ENCODE results near the gene SIPA1L3.

SIPA1L3 gene

GRCh38 chr19:38168637-38169036, 261.6 kb downstream of the SIPA1L3 start:
- DNase-seq (ENCODE audit: insufficient read length, low spot score) (no peak), FAIRE-seq (no peak)
- TF ChIP-seq CTCF (IDR thresholded peaks at IDR 0.05; ENCODE audit: insufficient read depth, missing control alignments): no peak

- FAIRE-seq: no peak
- no peak for TF ChIP-seq CTCF (IDR thresholded peaks at IDR 0.05; ENCODE audit: insufficient read depth, missing control alignments)
- DNase-seq (ENCODE audit: insufficient read length, low spot score): no peak
These were observed 263.3 kb downstream of the SIPA1L3 start for GRCh38 chr19:38170334-38170733.

GRCh38 chr19:38172001-38172400, 265.0 kb downstream of the SIPA1L3 start:
- no peak for TF ChIP-seq CTCF (IDR thresholded peaks at IDR 0.05; ENCODE audit: insufficient read depth, missing control alignments)
- no peak for FAIRE-seq
- no peak for DNase-seq (ENCODE audit: insufficient read length, low spot score)

GRCh38 chr19:38173291-38174041, 266.5 kb downstream of the SIPA1L3 start:
- DNase-seq (ENCODE audit: insufficient read length, low spot score) (no peak), FAIRE-seq (no peak)
- TF ChIP-seq CTCF (IDR thresholded peaks at IDR 0.05; ENCODE audit: insufficient read depth, missing control alignments): no peak

GRCh38 chr19:38175422-38175821, 268.4 kb downstream of the SIPA1L3 start:
- FAIRE-seq (no peak), DNase-seq (ENCODE audit: insufficient read length, low spot score) (no peak)
- TF ChIP-seq CTCF (IDR thresholded peaks at IDR 0.05; ENCODE audit: insufficient read depth, missing control alignments): no peak

- TF ChIP-seq CTCF (IDR thresholded peaks at IDR 0.05; ENCODE audit: insufficient read depth, missing control alignments): no peak
- no peak for FAIRE-seq
- no peak for DNase-seq (ENCODE audit: insufficient read length, low spot score)
These were observed 273.1 kb downstream of the SIPA1L3 start for GRCh38 chr19:38180071-38180470.

GRCh38 chr19:38182536-38183210, 275.7 kb downstream of the SIPA1L3 start:
- no peak for TF ChIP-seq CTCF (IDR thresholded peaks at IDR 0.05; ENCODE audit: insufficient read depth, missing control alignments)
- no peak for FAIRE-seq
- no peak for DNase-seq (ENCODE audit: insufficient read length, low spot score)

Measured in D721Med (cell line).